Measurements from ENCODE around the gene FAM229A. TPM values are rescaled to one million over a fixed set of nuclear protein-coding genes. Genes with fewer than 3 reads are reported as not detected.
"Not testable (repeated sequence)": the region's sequence is repeated elsewhere in the genome, so short reads cannot be mapped to it uniquely, and the experiment has no call there.

Gene FAM229A
- total RNA-seq, 2 donors from 2014 or later = 0.89 to 7.5 TPM

DNA sequence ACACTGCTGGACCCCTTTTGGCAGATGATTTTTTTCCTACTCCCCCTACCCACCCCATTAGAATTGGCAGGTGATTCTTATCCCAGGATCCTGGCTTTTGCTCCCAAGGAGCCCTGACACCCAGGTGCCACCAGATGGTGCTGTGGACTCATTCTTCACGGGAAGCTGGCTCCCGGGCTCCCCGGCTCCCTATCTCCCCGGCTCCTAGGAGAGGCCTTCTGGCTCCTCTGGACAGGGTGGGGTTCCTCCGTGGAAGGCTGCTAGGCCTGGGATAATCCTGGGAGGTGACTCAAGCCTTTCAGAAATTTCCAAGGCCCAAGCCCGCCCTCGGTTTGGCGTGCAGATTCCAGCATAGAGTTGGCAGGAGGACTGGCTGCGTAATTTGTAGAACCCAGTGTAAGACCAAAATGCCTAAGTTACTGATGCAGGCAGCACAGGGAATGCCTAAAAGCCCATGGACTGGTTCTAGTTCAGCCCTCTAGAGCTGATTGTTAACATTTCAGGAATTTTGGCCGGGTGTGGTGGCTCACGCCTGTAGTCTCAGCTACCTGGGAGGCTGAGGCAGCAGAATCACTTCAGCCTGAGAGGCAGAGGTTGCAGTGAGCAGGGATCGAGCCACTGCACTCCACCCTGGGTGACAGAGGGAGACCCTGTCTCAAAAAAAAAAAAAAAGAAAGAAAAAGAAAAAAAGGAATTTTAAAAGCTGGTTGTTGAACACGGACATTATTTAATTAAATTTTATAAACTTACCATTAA is 38.8 kb upstream of the FAM229A start:
- Histone ChIP-seq H3K36me3 (no peaks in the 10 kb centered on the region), H3K27me3 (no peaks in the 10 kb centered on the region), H3K27ac (peak overlapping the region; percentile 46 to 59), H3K4me1 (no peaks in the 10 kb centered on the region), H3K4me3 (no peak overlapping the region), H3K9me3 (no peaks in the 10 kb centered on the region)
- TF ChIP-seq, protein P1, sequence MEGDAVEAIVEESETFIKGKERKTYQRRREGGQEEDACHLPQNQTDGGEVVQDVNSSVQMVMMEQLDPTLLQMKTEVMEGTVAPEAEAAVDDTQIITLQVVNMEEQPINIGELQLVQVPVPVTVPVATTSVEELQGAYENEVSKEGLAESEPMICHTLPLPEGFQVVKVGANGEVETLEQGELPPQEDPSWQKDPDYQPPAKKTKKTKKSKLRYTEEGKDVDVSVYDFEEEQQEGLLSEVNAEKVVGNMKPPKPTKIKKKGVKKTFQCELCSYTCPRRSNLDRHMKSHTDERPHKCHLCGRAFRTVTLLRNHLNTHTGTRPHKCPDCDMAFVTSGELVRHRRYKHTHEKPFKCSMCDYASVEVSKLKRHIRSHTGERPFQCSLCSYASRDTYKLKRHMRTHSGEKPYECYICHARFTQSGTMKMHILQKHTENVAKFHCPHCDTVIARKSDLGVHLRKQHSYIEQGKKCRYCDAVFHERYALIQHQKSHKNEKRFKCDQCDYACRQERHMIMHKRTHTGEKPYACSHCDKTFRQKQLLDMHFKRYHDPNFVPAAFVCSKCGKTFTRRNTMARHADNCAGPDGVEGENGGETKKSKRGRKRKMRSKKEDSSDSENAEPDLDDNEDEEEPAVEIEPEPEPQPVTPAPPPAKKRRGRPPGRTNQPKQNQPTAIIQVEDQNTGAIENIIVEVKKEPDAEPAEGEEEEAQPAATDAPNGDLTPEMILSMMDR (IDR thresholded peaks at IDR 0.05) = peak; percentile 77 to 96
- peak; percentile 95 for DNase-seq (ENCODE audit: low spot score)

- no peaks in the 10 kb centered on the region for H3K9me3 ChIP-seq
- H3K27me3 ChIP-seq = no peaks in the 10 kb centered on the region
- DNase-seq (ENCODE audit: low spot score) = no peak
- no peak overlapping the region for H3K27ac ChIP-seq
- no peaks in the 10 kb centered on the region for H3K36me3 ChIP-seq
- TF ChIP-seq, protein P1 (IDR thresholded peaks at IDR 0.05) = no peak
- H3K4me1 ChIP-seq = peaks cover 0 to 10% of the 10 kb centered on the region in 2 donors
- H3K4me3 ChIP-seq = no peak overlapping the region
Measured at GRCh38 chr1:32399843-32400242, 37.6 kb upstream of the FAM229A start.

GRCh38 chr1:32398401-32398800 is 36.1 kb upstream of the FAM229A start:
- Histone ChIP-seq H3K4me1 (peaks cover 0 to 12% of the 10 kb centered on the region in 2 donors), H3K27me3 (no peaks in the 10 kb centered on the region), H3K36me3 (no peaks in the 10 kb centered on the region), H3K9me3 (no peaks in the 10 kb centered on the region), H3K27ac (no peak overlapping the region), H3K4me3 (no peak overlapping the region)
- DNase-seq (ENCODE audit: low spot score) = no peak
- TF ChIP-seq, protein P1 (IDR thresholded peaks at IDR 0.05) = no peak

DNA sequence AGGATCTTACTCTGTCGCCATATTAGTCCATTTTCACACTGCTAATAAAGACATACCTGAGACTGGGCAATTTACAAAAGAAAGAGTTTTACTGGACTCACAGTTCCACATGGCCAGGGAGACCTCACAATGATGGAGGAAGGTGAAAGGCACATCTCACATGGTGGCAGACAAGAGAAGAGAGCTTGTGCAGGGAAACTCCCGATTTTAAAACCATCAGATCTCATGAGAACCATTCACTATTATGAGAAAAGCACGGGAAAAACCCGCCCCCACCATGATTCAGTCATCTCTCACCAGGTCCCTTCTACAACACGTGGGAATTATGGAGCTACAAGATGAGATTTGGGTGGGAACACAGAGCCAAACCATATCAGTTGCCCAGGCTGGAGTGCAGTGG is 34.2 kb upstream of the FAM229A start:
- H3K27ac ChIP-seq, H3K27me3 ChIP-seq: not testable (repeated sequence)
- peaks cover 0 to 31% of the 10 kb centered on the region in 2 donors for H3K4me1 ChIP-seq

GRCh38 chr1:32394890-32395432 is 32.7 kb upstream of the FAM229A start:
- no peak for DNase-seq (ENCODE audit: low spot score)
- TF ChIP-seq, protein P1 (IDR thresholded peaks at IDR 0.05) = no peak
- Histone ChIP-seq H3K4me1 (peaks cover 0 to 40% of the 10 kb centered on the region in 2 donors), H3K9me3 (no peaks in the 10 kb centered on the region), H3K27me3 (no peaks in the 10 kb centered on the region), H3K4me3 (peak overlapping the region; percentile 57 to 83), H3K36me3 (peaks cover 22% of the 10 kb centered on the region), H3K27ac (peak overlapping the region; percentile 91 to 96)

More for the DNA sequence above, 34.2 kb upstream of the FAM229A start:
- not testable (repeated sequence) for H3K9me3 ChIP-seq; DNase-seq (ENCODE audit: low spot score); H3K36me3 ChIP-seq; H3K4me3 ChIP-seq

- TF ChIP-seq, protein P1 (IDR thresholded peaks at IDR 0.05) = no peak
- Histone ChIP-seq H3K27ac (peak within 1 kb of the TSS; percentile 91 to 96), H3K4me1 (peaks cover 0 to 40% of the 10 kb centered on the region in 2 donors), H3K36me3 (peaks cover 28% of the 10 kb centered on the region), H3K9me3 (no peaks in the 10 kb centered on the region), H3K27me3 (no peaks in the 10 kb centered on the region), H3K4me3 (peak within 1 kb of the TSS; percentile 57 to 83)
- DNase-seq (ENCODE audit: low spot score) = peak; percentile 99
Measured at GRCh38 chr1:32394141-32394889, 32.0 kb upstream of the FAM229A start, which contains the start of gene BSDC1. BSDC1 (minus strand) TSS chr1:32394441; CDS start chr1:32394414, 27 bp downstream.
